GM19239 (cell line): Measurements from ENCODE around the gene CACNB2.

Source experiments
- DNase-seq: peaks from one replicate; pipeline ENCODE4 v3.0.0; 2011; ENCODE audit warnings: low spot score; ENCODE audit not compliant: insufficient read length
- FAIRE-seq: peaks from 2 replicates; lab custom pipeline; 2011; peaks lifted over from hg19 to GRCh38; lab: Jason Lieb, UNC

Gene CACNB2

DNA sequence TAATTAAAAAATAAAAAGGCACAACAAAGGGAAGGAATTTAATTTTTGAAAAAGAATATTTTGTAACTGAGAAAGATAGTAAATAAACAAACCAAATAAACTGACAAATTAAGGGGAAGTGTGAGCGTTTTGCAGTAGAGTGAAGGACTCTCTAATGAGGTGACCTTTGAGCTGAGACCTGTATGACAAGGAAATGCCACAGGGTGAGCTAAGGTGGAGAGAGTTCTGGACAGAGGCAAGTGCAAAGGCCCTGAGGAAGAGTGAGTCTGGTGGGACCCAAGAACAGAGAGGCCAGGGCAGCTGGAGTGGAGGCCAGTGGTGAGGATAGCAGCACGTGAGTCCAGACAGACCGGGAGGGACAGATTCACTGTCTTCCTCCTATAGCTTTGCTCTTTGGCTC is 179.4 kb downstream of the CACNB2 start:
- no peak for FAIRE-seq

DNA sequence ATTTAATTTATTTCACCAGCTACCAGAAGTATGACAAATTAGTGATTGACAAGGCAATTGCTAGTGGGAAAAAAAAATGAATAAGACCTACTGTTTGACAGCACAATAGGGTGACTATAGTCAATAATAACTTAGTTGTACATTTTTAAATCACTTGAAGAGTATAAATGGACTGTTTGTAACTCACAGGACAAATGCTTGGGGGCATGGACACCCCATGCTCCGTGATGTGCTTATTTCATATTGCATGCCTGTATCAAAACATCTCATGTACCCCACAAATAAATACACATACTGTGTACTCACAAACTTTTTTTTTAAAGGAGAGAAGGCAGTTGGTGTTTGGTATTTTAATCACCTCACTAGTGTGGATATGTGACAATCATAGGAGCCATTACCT is 181.1 kb downstream of the CACNB2 start:
- DNase-seq (no peak), FAIRE-seq (no peak)

More for the DNA sequence above, 179.4 kb downstream of the CACNB2 start:
- no peak for DNase-seq

DNA sequence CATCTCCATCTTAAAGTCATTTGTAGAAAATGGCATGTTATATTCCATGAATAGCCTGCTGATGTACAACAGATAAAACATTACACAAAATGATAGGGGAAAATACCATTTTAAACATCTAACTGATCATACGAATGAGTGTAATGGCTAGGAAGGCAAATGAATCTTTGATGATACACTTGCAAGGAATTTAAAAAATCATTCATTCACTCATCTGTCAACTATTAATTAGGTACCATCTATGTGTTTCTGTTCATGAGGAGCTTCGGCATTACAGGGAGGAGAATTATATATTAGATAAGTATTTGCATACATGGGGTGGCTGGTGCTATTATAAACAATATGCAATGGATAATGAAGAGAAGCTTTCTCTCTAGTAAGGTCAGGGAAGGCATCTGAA is 183.7 kb downstream of the CACNB2 start:
- no peak for FAIRE-seq
- no peak for DNase-seq

DNA sequence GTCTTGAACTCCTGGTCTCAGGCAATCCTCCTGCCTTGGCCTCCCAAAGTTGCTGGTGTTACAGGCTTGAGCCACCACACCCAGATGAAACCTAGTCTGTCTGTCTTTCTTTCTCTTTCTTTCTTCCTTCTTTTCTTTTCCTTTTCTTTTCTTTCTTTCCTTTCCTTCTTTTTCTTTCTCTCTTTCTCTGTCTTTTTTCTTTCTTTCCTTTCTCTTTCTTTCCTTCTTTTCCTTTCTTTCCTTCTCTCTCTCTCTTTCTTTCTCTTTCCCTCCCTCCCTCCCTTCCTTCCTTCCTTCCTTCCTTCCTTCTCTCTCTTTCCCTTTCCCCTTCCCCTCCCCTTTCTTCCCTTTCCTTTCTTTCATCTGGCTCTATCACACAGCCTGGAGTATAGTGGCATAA is 185.2 kb downstream of the CACNB2 start:
- DNase-seq (no peak), FAIRE-seq (no peak)

DNA sequence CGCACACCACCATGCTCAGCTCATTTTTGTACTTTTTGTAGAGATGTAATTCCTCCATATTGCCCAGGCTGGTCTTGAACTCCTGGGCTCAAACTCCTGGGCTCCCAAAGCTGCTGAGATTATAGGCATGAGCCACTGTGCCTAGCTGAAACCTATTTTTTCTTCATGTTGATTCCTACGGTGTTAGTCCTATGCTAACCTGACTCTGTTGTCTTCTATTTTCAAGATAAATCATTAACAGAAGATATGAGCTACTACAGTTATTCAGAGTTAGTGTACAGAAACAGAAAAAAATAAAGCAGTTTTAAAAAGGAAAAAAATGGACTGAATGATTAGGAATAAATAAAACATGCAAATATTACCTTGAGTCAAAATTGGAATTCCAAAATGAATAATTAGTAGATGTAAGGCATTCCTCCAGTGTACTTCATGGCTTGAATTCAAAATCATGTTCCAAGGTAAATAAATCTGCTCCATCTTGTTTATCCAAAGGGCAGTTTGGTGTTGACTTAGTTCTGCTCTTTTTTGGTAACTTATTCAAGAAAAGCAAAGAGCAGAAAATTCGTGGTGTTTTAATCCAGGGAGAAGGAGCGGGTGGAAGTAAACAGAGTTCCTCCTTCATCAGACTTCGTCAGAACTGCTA is 185.8 kb downstream of the CACNB2 start:
- FAIRE-seq (no peak), DNase-seq (no peak)

DNA sequence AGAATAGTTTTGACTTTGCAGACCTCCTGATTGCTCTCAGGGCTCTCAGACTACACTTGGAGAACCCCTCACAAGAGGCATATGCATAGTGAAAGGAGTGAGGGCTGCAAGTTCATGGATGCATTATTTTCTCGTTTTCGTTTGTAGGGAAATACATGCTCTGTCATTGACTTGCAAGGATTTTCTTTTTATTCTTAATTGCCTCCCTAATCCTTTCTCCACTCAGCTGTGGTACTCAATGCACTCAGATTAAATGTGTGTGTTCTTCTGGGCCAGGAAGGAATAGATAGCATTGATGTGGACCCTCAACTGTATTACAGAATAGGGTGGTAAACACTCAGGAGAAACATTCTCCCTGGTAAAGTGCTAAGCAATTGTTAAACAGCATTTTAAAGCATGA is 188.7 kb downstream of the CACNB2 start:
- no peak for FAIRE-seq
- no peak for DNase-seq

DNA sequence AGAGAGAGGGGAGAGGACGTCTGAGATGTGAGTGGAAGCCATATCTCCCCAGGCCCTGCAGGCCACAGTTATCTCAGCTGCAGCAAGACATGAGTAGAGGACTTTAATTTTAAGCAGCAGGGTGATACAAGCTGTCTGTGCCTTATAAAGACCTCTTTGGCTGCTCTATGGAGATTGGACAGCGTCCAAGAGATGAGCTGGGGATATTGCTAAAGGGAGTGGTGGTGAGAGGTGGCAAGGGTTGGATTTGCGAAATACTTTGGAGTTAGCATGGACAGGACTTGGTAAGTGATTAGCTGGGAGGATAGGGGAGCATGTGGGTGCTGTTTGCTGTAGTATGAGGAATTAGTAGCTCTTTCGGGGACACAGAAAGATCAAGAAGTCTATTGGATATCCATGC is 191.8 kb downstream of the CACNB2 start:
- no peak for DNase-seq
- FAIRE-seq = no peak

DNA sequence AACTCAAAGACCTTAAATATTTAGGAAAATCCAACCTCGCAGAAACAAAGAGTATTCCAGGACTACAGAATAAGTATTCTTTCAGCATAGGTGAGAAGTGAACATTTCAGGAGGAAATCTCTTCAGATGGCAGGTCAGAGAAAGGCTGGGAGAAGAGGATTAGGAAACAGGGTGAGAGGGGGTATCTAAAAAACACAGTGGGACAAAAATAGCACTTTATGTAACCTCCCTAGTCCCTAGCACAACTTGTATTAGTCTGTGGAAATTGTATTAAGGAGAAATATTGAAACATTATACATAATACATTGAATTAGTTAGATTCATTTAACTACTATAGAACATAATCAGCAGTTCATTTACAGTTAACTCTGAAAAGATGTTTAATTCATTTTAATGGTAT is 192.3 kb downstream of the CACNB2 start:
- FAIRE-seq = no peak
- DNase-seq = no peak

DNA sequence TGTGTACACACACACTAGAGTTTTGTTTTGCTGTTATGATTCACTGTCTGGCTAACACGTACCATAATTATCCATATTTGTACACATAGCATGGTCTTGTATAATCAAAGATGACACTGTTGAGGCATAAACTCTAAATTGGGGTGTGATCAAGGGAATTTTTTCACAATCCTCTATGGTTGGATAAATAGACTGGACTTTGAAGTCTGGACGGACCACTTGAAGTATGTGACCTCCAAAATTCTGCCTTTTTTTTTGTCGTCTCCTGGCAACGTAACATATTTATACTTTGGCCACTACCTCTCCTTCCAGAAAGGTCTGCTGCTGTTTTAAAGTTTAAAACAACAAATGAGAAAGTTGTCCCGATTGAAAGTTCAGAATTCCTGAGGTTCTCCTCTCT is 193.4 kb downstream of the CACNB2 start:
- DNase-seq = no peak
- FAIRE-seq = no peak

DNA sequence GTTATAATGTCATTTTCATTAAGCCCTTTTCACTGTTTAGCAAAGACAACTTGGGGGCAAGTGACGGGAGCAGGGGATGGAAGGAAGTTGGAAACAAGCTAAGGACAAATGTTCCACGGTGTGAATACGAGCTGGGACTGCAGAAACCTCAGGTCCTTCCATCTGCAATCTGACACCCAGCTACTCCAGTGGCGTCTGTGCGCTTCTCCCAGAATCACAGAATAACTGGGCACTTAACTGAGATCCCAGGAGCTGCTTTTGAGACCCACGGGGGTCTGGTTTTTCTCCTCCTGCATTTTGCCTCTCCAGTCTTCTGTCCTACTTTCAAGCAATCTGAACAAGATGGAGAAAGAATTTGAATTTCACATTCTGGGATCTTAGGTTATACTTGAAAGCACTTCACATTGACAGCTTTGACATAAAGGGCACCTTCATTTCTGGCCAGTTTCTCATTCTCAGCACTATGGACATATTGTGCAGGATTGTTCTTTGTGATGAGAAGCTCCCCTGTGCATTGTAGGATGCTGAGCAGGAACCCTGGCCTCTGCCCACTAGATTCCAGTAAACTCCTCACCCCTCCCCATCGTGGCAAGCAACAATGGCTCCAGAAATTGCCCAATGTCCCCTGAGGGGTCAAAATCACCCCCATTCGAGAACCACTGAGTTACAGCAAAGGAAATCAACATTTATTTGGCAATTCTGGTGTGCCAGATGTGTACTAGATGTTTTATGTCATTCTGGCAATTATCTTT is 194.1 kb downstream of the CACNB2 start:
- no peak for FAIRE-seq
- no peak for DNase-seq

DNA sequence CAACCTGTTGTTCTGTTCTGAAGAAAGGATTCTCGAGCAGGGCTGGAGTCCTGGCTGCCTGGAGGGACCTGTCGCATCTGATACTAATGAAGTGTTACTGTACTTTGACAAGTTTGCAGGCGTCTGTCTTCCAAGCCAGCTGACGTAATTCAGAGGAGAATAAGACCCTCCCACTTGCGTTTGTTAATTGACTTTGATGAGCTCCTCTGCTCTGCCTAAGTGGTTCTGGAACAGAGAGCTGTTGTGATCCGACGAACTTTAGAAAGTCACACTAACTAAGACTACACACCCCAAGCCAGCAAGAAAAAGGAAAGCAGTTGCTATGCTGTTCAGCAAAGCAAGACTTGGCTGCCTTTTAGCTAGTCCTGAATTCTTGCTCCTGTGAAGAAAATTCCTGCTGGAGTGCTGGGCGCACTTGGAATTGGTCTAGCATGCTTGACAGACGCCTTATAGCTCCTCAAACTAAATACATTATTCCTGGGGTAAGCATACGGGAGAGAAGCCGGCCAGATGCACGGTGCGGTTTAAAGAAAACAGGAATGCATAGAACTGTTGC is 200.3 kb downstream of the CACNB2 start:
- no peak for DNase-seq
- no peak for FAIRE-seq

DNA sequence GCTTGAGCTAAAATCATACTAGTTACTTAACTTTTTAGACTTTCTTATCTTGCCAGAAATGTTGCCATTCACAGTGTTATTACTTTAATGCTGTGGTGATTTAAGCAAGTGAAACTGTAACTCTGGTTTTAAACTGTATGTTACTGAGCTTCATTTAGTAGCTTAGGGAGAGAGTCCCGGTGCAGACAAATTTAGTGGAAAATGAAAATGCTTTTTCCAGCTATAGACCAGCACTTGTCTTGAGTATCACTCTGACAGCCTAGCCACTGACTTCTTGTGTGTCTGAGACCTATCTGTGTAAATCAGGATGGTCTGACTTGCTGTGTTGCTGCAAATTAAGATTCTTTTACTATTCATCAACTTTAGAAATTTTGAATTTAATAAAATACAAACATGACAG is 200.8 kb downstream of the CACNB2 start:
- FAIRE-seq (no peak), DNase-seq (no peak)

DNA sequence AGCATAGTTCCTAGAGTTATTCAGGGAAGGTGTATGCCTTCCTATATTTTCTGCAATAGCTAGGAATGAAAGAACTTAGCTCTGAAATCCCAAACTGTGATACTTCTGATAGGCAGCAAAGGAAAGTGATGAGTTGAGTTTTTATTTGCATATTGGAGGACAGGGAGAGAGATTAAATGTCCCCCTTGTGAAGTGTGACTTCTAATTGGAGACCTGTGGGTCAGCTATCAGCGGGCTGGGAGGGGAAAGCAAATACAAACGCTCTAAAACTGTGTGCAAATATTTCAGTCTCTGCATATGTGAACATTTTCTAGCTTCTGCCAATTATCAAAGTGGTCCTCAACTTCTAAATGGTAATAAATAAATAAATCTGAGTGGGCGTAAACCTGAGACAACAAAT is 203.3 kb downstream of the CACNB2 start:
- FAIRE-seq (no peak), DNase-seq (no peak)

DNA sequence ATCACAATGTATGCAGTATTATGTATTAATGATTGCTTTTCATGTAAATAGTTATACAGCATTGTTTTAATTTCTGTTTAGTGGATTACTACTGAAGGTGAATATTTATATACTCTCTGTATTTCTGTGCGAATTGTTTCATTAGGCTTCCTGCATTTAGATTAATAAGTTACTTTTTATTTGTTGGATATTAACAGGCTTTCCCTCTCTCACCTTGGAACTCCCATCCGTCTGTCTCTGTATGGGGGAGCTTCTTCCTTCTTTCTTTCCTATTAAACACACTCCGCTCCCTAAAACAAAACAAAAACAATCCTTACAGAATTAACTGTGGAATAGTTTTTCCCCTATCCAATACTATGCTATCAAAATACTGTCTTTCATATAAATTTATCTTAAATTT is 205.1 kb downstream of the CACNB2 start:
- DNase-seq (no peak), FAIRE-seq (no peak)

DNA sequence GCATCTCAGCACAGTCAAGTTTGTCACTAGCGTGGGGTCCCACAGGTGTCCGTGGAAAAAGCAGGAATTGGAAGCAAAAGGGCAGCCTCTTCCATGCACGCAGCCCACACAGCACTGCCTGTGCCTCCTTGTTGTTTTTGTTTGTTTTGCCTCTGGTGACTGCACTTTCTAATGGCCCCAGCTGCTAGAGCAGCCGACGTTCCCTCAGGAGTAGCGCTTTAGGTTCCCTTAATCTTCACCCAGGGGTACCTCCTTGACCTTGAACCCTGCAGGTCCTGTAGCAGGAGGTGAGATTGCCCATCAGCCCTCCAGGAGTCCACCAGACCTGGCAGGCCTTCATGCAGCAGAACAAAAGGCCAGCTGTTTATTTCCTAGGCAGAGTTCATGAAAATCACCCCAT is 210.1 kb downstream of the CACNB2 start:
- DNase-seq (no peak), FAIRE-seq (peak; percentile 11)

DNA sequence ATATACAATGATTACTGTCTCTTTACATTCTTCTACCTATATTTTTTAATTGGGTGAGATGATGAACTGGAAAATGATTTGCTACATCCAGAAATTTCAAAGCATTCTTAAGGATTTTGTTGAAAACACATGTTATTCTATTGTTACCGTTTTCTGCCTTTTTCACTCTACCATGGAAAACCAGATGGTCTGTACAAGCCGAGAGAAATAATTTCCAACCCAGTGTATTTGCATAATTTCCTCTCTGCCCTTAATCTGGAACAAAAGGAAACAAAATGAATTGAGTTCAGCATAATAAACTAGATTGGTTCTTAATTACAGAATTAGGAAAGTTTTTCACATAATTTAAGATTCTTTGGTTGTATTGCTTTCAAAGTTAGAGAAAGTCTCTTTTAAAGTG is 211.2 kb downstream of the CACNB2 start:
- DNase-seq = no peak
- FAIRE-seq = peak; percentile 58

DNA sequence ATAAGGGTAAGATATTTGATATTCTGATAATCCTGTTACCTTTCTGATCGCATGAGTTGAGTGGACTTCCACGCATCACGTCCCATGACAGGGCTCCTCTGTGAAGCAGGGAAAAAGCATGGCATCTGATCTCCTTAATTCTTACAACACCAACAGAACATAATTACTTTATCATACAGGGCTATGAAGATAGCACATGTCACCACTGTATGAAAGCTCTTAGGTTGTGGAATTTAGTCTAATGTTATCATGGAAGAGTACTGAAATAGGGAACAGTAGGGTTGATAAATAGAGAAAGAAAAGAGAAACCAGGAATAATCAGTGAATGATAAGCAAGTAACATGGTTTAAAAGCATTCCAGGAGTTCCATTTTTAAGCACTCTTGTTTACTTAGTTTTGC is 212.0 kb downstream of the CACNB2 start:
- FAIRE-seq = no peak
- no peak for DNase-seq

DNA sequence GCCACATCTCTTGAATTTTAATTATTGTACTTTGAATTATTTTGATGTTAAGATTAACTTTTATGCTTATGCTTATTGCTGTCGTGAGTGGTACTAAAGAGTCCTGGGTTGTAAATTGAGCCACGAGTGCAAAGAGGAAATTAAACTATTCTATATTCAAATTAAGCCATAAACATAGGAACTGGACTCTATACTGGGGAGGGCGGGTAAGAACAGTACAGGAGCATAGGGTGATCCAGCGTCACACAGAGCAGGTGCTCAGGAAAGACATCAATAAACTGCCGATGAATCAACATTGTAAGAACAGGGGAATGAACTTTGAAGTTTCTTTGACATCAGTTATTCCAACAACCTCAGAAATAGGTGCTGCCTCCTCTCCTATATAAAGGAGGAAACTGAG is 219.6 kb downstream of the CACNB2 start:
- DNase-seq = no peak
- no peak for FAIRE-seq

DNA sequence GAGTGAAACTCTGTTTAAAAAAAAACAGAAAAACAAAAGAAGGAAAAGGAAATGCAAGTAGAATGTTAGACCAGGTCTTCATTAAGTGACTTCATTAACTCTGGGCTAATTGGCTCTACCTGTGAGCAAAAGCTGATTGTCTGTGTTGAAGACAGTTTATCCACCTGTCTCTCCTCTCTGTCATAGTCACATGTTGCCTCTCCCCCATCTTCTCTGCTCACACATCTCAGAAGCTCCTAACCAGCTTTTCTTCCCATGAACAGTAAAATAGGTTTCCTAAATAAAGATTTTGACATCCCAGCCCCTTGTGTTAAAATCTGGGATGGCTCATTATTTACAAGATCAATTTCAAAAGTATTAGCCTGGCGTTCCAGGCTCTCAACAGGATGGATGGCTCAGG is 222.7 kb downstream of the CACNB2 start:
- DNase-seq = no peak
- no peak for FAIRE-seq

DNA sequence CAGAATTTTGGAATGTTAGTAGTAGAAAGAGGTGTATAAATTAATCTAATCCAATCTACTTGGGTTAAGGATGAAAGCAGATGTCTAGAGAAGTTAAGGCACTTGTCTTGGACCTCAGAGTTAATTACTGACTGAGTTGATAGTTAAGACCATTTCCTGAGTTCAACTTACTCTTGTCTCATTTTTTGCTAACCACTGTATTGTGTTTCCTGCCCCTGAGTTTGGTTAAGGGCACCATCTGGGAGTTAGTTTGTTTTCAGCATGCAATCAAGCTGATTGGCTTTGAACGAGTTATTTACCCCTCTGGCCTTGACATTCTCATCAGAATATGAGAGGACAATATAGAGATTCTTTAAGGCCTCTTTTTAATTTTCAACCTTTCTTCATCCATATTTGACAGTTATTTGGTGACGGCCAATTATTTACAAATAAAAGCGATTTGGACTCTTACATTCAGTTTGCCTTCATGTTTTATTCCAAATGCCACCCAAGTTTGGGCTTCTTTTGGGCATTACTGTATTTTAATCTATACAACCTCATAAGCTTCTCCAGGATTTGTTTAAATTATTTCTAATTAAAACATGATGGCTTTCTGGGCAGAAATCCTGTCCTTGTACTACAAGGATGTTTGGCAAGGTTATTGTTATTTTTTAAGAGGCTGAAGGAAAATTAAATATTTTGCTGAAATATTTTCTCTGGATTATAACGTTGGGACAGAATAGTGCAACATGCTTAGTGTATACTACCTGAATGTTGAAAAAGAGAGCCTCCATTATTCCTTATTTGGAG is 225.0 kb downstream of the CACNB2 start:
- no peak for DNase-seq
- peak; percentile 26 for FAIRE-seq

DNA sequence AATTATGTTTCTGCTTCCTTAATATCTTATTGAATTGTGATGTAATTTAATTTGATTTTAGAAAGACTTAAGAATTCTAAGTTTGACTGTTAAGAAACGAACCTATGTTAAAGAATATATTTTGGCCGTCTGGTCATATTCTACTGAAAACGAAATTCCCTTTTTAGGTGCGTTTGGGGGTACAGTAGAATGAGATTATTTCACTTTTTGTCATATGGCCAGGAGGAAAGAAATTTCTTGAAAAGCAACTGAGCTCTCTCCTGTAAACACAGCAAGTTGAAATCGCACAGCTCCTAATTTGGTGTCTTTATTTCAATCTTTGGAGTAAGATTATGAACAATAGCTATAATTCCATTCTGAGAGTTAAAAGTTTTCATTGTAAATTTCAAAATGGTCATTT is 227.6 kb downstream of the CACNB2 start:
- FAIRE-seq (no peak), DNase-seq (no peak)
